Endothelial cell of umbilical vein (primary cell): ENCODE measurements around the gene ABR. TPM values are rescaled to one million over a fixed set of nuclear protein-coding genes. Genes with fewer than 3 reads are reported as not detected.

ENCODE experiments used
- BruUV-seq: library from RNA; stranded (reverse); fragments of 400-500 nt; replicated peaks from 2 replicates; lab custom pipeline; 2021; lab: Mats Ljungman, UMichigan
- CTCF ChIA-PET: fragments of 300-600, 350-600 bp; sonication (Branson Sonifier 250); formaldehyde crosslinking; loops from one replicate; lab custom pipeline; 2021; ENCODE audit warnings: antibody characterized with exemption, inconsistent platforms; lab: Charles Lee
- POLR2A ChIA-PET: fragments of 300-600, 350-600 bp; sonication (Branson Sonifier 250); formaldehyde crosslinking; loops from one replicate; lab custom pipeline; 2021; ENCODE audit warnings: antibody characterized with exemption, inconsistent platforms; lab: Charles Lee
- DNase-seq: peaks from one replicate; pipeline ENCODE4 v3.0.0-alpha.2; 2011; ENCODE audit warnings: low read depth, low spot score
- FAIRE-seq: peaks from 2 replicates; lab custom pipeline; 2011; peaks lifted over from hg19 to GRCh38; lab: Jason Lieb, UNC
- H2AFZ ChIP-seq: 2 replicates; pipeline ENCODE4 v1.6.0; 2012; ENCODE audit warnings: low read depth, low read length, control low read depth, inconsistent platforms
- H3K27ac ChIP-seq: 2 replicates; pipeline ENCODE4 v1.5.1; 2011; ENCODE audit warnings: low read depth, mild to moderate bottlenecking, control low read depth, low read length, moderate library complexity; ENCODE audit not compliant: insufficient read depth
- H3K27me3 ChIP-seq, 2 experiments: 2 replicates each; pipeline versions ENCODE4 v1.6.0 to v1.6.1; 2011; ENCODE audit warnings: low read length in 2 of 2, mixed read lengths in 1 of 2; ENCODE audit not compliant: control insufficient read depth in 2 of 2, insufficient read depth in 2 of 2
- H3K36me3 ChIP-seq, 2 experiments: 2 replicates in 1 of 2; 3 replicates in 1 of 2; pipeline ENCODE4 v1.5.1; 2011; ENCODE audit warnings: low read length in 2 of 2, mild to moderate bottlenecking in 1 of 2, moderate library complexity in 1 of 2; ENCODE audit not compliant: control insufficient read depth in 2 of 2, insufficient read depth in 2 of 2; ENCODE audit errors: extremely low read depth in 1 of 2
- H3K4me1 ChIP-seq: 3 replicates; pipeline ENCODE4 v1.5.1; 2011; ENCODE audit warnings: mild to moderate bottlenecking, low read length; ENCODE audit not compliant: control insufficient read depth, insufficient read depth; ENCODE audit errors: extremely low read depth
- H3K4me2 ChIP-seq: 2 replicates; pipeline ENCODE4 v1.6.1; 2011; ENCODE audit warnings: low read length, control low read depth, mixed read lengths; ENCODE audit not compliant: insufficient read depth
- H3K4me3 ChIP-seq, 3 experiments: fragments of 200-600 bp in 1 of 3; sonication (generic), shearing (Covaris generic) in 1 of 3; replicated peaks in 1 of 3; 2 replicates each; pipeline ENCODE4 v1.5.1; 2011 to 2016; ENCODE audit warnings: control low read depth in 3 of 3, low read length in 3 of 3, mild to moderate bottlenecking in 2 of 3, inconsistent platforms in 1 of 3, low read depth in 1 of 3, moderate library complexity in 1 of 3; ENCODE audit not compliant: insufficient read depth in 1 of 3
- H3K79me2 ChIP-seq: 2 replicates; pipeline ENCODE4 v1.6.0; 2012; ENCODE audit warnings: low read length, inconsistent platforms; ENCODE audit not compliant: control insufficient read depth, insufficient read depth
- H3K9ac ChIP-seq: replicated peaks from 2 replicates; pipeline ENCODE3; 2011; ENCODE audit warnings: low read length, control low read depth; ENCODE audit not compliant: insufficient read depth; ENCODE audit errors: extremely low read depth
- H3K9me1 ChIP-seq: replicated peaks from 3 replicates; pipeline ENCODE4 v1.6.0; 2011; ENCODE audit warnings: mild to moderate bottlenecking, low read length; ENCODE audit not compliant: control insufficient read depth, insufficient read depth; ENCODE audit errors: extremely low read depth
- H3K9me3 ChIP-seq: replicated peaks from 2 replicates; pipeline ENCODE4 v1.5.1; 2012; ENCODE audit warnings: low read length, inconsistent platforms; ENCODE audit not compliant: control insufficient read depth, insufficient read depth
- H4K20me1 ChIP-seq: replicated peaks from 2 replicates; pipeline ENCODE3; 2011; ENCODE audit warnings: mild to moderate bottlenecking, low read length; ENCODE audit not compliant: control insufficient read depth, insufficient read depth; ENCODE audit errors: extremely low read depth
- EZH2 ChIP-seq: IDR thresholded peaks from 2 replicates; pipeline ENCODE4 v1.6.1; 2012; ENCODE audit warnings: borderline replicate concordance, low read depth, mild to moderate bottlenecking, moderate library complexity, low read length, inconsistent platforms; ENCODE audit not compliant: severe bottlenecking
- FOS ChIP-seq: IDR thresholded peaks from 2 replicates; pipeline ENCODE4 v1.6.1; 2011; ENCODE audit warnings: mild to moderate bottlenecking, low read length, moderate library complexity, borderline replicate concordance; ENCODE audit not compliant: insufficient read depth
- GATA2 ChIP-seq: IDR thresholded peaks from 2 replicates; pipeline ENCODE4 v1.7.0; 2011; ENCODE audit warnings: low read depth, mild to moderate bottlenecking, moderate library complexity, mixed read lengths, low read length; ENCODE audit not compliant: insufficient read length, insufficient read depth
- JUN ChIP-seq: IDR thresholded peaks from 2 replicates; pipeline ENCODE4 v1.6.1; 2011; ENCODE audit warnings: borderline replicate concordance, low read depth; ENCODE audit not compliant: insufficient read length, insufficient read depth
- MYC ChIP-seq: IDR thresholded peaks from one replicate; pipeline ENCODE4 v1.6.1; 2011; ENCODE audit warnings: mild to moderate bottlenecking, low read depth, low read length
- POLR2A ChIP-seq: IDR thresholded peaks from 2 replicates; pipeline ENCODE4 v1.6.1; 2012; ENCODE audit warnings: low read depth, mild to moderate bottlenecking, control low read depth, low read length
- POLR2AphosphoS5 ChIP-seq: IDR thresholded peaks from 2 replicates; pipeline ENCODE4 v1.6.1; 2012; ENCODE audit warnings: low read depth, mild to moderate bottlenecking, control low read depth, low read length, moderate library complexity; ENCODE audit not compliant: insufficient read depth
- dilution Hi-C: fragments of 300-500 bp; cut with MboI; formaldehyde crosslinking; loops from one replicate; pipeline ENCODE4 v1.15.0; 2019; ENCODE audit warnings: low sequenced_read_pairs; ENCODE audit not compliant: extremely low pct_ligation_motif_present
- intact Hi-C: fragments of 100-400 bp; cut with micrococcal nuclease; formaldehyde crosslinking; loops from one replicate; pipeline ENCODE4 v1.10.0; 2022
- polyA plus RNA-seq, 4 experiments: library from polyadenylated mRNA; depleted of rRNA in 3 of 4; stranded (reverse) in 3 of 4; unstranded in 1 of 4; fragments of >200 nt; gene quantifications; 2 replicates each; pipeline versions ENCODE4 v1.2.1 to v1.2.3, GENCODE V29; 2011 to 2012; ENCODE audit warnings: missing spikeins in 1 of 4
- total RNA-seq: library from RNA; stranded (reverse); gene quantifications from 2 replicates; pipeline ENCODE4 v1.2.3, GENCODE V29; 2021
- TF ChIP-seq, protein P1 (sequence below), 2 donors: IDR thresholded peaks; 1 replicate in 1 of 2; 2 replicates in 1 of 2; pipeline ENCODE4 v1.5.1; 2011; ENCODE audit warnings: low read length in 2 of 2, mild to moderate bottlenecking in 2 of 2, moderate library complexity in 2 of 2, control low read depth in 1 of 2, inconsistent platforms in 1 of 2, low read depth in 1 of 2; ENCODE audit not compliant: insufficient read depth in 1 of 2; ENCODE audit errors: extremely low read depth in 1 of 2
- TF ChIP-seq, protein P2 (sequence below): IDR thresholded peaks from 2 replicates; pipeline ENCODE4 v1.6.1; 2011; ENCODE audit not compliant: insufficient read depth, insufficient read length

Gene ABR
- total and polyA plus RNA-seq, 2 donors (not counting 3 experiments of a cell fraction or from before 2014, with no cell fraction given): 83.5 to 96.8 TPM

- dilution Hi-C loops: no loop called here
- H2AFZ ChIP-seq: no peak overlapping the region
- no peaks in the 10 kb centered on the region for H3K79me2 ChIP-seq
- intact Hi-C loops: no loop called here
- no peaks in the 10 kb centered on the region for H3K27me3 ChIP-seq
- no peaks in the 10 kb centered on the region for H3K9me1 ChIP-seq
- FAIRE-seq: no peak
- POLR2A ChIA-PET: interaction anchor here (0.7 kb wide), 1 partner anchor 997 kb away, joined by 10 read pairs; no protein-coding TSS in a partner anchor
- no TSS peak for BruUV-seq
- no peak overlapping the region for H3K9ac ChIP-seq
- TF ChIP-seq MYC: no peak
- no peak for TF ChIP-seq FOS
- TF ChIP-seq EZH2: no peak
- no peak for TF ChIP-seq GATA2
- TF ChIP-seq, protein P1, sequence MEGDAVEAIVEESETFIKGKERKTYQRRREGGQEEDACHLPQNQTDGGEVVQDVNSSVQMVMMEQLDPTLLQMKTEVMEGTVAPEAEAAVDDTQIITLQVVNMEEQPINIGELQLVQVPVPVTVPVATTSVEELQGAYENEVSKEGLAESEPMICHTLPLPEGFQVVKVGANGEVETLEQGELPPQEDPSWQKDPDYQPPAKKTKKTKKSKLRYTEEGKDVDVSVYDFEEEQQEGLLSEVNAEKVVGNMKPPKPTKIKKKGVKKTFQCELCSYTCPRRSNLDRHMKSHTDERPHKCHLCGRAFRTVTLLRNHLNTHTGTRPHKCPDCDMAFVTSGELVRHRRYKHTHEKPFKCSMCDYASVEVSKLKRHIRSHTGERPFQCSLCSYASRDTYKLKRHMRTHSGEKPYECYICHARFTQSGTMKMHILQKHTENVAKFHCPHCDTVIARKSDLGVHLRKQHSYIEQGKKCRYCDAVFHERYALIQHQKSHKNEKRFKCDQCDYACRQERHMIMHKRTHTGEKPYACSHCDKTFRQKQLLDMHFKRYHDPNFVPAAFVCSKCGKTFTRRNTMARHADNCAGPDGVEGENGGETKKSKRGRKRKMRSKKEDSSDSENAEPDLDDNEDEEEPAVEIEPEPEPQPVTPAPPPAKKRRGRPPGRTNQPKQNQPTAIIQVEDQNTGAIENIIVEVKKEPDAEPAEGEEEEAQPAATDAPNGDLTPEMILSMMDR (IDR thresholded peaks at IDR 0.05; ENCODE audit: extremely low read depth in 1 of 2, insufficient read depth in 1 of 2, low read depth in 1 of 2, low read length in 2 of 2): no peak
- TF ChIP-seq, protein P2, sequence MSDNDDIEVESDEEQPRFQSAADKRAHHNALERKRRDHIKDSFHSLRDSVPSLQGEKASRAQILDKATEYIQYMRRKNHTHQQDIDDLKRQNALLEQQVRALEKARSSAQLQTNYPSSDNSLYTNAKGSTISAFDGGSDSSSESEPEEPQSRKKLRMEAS: no peak
- no peak for TF ChIP-seq POLR2AphosphoS5
- TF ChIP-seq POLR2A: no peak
- TF ChIP-seq JUN: no peak
- no peaks in the 10 kb centered on the region for H4K20me1 ChIP-seq
- H3K27ac ChIP-seq: no peak overlapping the region
- no peaks in the 10 kb centered on the region for H3K9me3 ChIP-seq
- peaks cover 8% of the 10 kb centered on the region for H3K4me1 ChIP-seq
- CTCF ChIA-PET: interaction anchor here (1.4 to 6.8 kb wide), 6 partner anchors 21 to 87 kb away, joined by 4 to 53 read pairs (median 8); no protein-coding TSS in a partner anchor
- no peak overlapping the region for H3K4me3 ChIP-seq
- H3K4me2 ChIP-seq: no peak overlapping the region
- no peak for DNase-seq
- H3K36me3 ChIP-seq: peaks cover 0 to 2% of the 10 kb centered on the region in 2 experiments
Observed at GRCh38 chr17:1143573-1143972, 36.2 kb downstream of the ABR start.
